GM18909 (cell line): ENCODE data around the gene DNAJC11.

ENCODE experiments used
- ATAC-seq: cut with Tn5 transposase; IDR thresholded peaks from one replicate; pipeline ENCODE4 v1.9.1; 2021; ENCODE audit warnings: mild to moderate bottlenecking; ENCODE audit not compliant: unreplicated experiment, poor library complexity

Gene DNAJC11

DNA sequence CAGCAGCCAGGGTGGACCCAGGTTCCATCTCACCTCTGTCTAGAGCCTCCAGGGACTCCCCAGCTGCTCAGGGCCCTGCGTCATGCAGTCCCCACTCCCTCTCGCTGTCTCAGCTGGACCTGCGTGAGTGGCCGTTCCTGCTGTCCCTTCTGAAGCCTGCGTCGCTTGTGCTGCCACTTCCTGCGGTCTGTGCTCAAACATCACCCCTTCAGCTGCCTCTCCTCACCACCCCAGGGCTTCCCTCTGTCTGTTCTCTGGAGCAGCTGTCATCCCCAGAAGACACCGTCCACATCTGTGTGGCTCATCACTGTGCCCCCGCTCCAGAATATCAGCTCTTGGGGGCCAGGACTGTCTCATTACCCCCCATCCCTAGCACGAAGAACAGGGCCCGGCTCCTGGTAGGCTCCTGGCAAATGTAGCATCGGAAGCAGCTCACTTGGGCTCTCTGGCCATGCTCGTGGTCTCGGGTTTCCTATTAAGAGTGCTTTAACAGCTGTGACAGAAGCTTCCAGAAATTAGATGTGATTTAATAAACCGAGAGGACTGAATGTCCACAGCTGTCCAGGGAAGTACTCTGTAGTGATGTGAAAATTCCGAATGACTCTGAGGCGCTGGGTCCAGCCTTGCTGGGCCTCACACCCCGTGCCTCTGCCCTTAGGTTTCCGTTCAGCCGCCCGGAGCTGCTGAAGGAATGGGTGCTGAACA is 73.6 kb downstream of the DNAJC11 start:
- no peak for ATAC-seq

DNA sequence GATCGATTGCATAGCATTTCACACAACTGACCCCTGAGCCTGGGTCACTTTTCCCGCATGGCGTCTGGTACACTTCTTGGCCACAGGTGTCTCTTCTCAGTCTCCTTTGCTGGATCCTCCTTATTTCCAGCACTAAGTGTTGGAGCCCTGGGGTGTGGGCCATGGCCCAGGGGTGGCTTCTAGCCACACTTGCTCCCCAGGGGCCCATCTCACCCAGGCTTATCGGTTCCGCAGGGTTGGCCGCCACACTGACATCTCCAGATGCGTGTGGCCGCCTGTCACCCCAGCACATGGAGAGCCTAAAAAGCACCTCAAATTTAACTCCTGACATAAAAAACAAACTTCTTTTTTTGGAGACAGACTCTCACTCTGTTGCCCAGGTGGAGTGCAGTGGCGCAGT is 74.6 kb downstream of the DNAJC11 start:
- no peak for ATAC-seq

DNA sequence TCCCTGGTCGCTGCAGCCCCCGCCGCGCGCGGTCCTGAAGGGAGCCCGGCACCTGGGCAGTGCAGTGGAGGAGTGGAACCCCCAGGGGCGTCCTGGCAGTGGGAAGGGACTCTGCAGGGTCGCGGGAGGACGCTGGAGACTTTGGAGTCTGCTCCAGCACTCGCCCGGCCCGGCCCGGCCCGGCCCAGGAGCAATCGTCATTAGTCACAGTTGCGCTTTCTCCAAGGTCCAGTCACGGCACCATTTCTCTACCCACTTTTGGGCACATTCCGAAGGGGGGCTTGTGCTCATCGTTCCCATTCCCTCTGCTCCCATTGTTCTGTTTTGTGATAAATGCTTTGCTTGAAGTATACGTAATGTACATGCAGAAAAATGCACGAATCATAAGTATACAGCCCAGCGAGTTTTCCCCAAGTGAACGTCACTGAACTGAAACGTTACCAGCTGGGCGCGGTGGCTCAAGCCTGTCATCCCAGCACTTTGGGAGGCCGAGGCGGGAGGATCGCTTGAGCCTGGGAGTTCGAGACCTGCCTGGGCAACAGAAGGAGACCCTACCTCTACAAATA is 75.9 kb downstream of the DNAJC11 start:
- no peak for ATAC-seq

DNA sequence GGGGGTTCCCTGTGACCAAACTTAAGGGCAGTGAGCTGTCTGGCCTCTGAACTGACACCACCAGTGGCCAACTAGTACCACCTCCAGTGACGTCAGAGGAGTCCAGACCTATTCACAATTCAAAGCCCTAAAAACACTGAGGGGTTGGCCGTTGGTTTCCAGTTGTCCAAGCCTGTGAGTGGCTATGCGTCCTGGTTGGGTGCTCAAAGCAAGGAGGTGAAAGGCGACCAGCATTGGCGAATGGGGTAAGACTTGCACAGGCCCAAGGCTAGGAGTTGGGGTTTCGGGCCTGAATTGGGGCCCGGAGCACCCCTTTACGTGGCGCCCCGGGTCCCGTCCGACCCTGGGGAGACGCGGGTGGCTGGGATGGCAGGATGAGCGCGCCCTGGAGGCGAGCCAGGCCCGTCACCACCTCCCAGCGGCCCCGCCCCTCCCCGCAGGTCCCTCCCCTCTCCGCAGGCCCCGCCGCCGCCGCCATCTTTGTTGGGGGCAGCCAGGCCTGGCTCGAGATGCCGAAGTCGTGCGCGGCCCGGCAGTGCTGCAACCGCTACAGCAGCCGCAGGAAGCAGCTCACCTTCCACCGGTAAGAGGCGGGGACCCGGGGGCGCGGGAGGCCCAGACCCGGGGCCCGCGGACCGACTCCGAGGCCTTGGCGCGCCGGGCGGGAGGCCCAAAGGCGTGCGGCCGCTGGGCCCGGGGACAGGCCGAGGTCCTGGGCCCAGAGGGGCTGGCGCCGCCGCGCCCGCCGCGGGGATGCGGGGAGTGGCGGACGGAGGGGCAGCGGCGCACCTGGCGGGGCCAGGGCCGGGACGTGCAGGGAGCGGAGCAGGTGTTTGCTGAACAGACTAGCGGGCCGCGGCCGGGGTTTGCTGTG is 76.7 kb downstream of the DNAJC11 start, which contains the start of gene THAP3:
Gene THAP3 (plus strand): TSS at position 159 of the 874 bp plus-strand sequence. CDS start 351 bp downstream, at position 510.
- ATAC-seq = peak; percentile 81

DNA sequence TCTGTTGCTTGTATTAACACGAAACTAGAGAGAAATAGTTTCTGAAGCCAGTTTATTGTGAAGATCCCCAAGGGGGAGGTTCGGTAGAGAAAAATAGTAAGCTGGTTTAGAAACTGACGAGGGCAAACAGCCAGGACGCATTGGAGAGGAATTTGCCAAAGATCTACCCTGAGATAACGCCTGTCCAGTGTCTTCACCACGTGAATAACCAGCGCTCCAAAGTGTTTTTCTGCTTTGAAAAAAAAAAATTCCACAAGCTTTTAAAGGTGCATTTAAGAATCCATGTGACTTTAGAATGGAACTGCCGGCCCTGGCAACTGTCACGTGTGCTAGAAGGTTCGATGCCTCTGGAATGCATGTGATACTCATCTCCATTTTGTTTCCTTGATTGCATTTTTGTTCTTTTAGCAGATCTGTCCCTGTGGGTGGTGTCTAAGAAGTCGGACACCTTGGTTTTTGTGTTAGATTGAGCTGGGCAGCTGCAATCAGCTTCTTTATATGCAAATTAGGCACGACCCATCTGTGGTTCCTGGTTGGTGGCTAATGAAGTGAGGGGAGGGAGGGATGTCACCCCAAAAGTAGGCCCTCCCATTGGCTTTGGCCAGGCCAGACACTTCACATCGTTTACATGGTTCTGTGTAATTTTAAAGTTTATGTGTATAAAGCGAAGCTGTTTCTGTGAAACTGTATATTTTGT is 78.2 kb downstream of the DNAJC11 start:
- no peak for ATAC-seq

- ATAC-seq = no peak
Observed at GRCh38 chr1:6622396-6623152, 79.0 kb downstream of the DNAJC11 start.

DNA sequence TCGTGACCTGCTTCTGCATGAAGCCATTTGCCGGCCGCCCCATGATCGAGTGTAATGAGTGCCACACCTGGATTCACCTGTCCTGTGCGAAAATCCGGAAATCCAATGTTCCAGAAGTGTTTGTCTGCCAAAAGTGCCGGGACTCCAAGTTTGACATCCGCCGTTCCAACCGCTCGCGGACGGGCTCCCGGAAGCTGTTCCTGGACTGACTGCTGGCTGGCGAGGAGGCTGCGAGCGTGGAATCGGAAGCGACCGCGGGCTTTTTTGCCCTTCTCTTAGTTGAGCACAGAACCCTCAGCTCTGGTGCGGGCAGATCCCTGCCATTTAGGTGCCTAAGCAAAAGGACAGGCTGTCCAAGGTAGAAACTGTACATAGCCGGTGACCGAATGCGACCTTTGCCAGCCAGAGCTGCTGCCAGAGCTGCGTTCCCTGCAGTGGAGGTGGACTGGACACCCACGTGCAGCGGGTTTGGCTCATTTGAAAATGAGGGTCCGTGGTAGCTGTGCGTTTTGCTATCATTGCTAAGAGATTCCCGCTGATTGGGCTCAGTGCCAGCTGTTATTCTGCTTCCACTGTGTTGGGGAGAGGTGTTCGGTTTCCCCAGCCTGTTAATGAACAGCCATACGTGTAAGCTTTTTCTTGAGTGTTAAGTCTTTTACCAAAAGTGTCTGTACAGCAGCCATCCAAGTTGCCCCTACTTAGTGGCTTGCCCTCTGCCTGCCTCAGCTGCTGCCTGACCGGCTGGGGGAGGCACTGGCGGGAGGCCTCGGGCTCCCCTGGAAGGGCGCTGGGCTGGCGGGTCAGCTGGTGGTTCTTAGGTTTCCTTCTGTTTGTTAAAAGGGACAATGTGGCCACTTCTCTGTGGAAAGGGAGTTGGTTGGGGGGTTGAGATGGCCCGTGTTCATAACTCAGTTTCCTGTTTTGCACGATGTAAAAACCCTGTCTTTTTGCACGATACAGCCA is 79.9 kb downstream of the DNAJC11 start:
- no peak for ATAC-seq

- ATAC-seq = no peak
Observed at GRCh38 chr1:6619045-6619444, 82.6 kb downstream of the DNAJC11 start.

- no peak for ATAC-seq
Observed at GRCh38 chr1:6614929-6615785, 86.5 kb downstream of the DNAJC11 start.

DNA sequence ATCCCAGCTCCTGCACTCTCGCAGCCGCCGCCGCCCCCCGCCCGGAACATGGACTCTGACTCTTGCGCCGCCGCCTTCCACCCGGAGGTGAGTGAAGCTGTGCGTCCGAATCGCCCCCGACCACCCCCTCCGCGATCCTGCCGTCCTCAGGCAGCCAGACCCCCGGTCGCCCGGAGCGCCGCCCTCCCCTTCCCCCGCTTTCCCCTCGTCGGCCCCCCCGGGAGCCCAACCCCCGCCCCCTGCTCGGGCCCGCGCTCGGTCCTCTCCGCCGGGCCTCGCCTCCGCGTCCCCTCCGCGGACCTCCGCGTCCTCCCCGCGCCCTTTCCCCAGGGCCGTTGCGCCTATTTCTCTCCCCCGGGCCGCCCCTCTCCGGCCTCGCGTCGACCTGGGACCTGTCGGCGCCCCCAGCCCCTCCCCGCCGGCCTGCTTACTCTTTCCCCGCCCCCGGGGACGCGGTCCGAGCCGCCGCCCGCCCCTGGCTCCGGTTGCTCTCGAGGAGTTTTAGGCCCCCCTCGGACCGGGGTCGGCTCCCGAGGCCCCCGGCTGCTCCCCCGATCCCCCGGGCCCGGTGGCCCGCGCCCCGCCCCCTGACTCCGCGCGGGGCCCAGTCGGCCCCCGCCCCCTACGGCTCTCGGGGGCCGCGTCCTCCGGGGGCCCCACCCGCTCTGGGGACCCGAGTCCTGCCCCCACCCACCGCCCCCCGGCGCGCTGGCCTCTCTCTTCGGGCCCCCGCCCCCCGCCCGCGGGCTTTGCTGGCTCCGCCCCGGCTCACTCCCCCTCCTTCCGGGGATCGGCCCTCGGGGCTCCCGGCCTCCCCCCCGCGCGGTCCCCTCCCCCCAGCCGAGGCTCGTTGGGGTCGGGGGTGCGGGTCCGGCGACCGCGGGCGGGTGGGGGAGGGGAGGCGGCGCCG is 87.3 kb downstream of the DNAJC11 start:
- no peak for ATAC-seq

GRCh38 chr1:6613361-6614018 is 88.1 kb downstream of the DNAJC11 start, which contains the start of gene PHF13:
Gene PHF13 (plus strand): TSS chr1:6613731. CDS start chr1:6614067, 336 bp downstream.
- ATAC-seq = peak; percentile 92

DNA sequence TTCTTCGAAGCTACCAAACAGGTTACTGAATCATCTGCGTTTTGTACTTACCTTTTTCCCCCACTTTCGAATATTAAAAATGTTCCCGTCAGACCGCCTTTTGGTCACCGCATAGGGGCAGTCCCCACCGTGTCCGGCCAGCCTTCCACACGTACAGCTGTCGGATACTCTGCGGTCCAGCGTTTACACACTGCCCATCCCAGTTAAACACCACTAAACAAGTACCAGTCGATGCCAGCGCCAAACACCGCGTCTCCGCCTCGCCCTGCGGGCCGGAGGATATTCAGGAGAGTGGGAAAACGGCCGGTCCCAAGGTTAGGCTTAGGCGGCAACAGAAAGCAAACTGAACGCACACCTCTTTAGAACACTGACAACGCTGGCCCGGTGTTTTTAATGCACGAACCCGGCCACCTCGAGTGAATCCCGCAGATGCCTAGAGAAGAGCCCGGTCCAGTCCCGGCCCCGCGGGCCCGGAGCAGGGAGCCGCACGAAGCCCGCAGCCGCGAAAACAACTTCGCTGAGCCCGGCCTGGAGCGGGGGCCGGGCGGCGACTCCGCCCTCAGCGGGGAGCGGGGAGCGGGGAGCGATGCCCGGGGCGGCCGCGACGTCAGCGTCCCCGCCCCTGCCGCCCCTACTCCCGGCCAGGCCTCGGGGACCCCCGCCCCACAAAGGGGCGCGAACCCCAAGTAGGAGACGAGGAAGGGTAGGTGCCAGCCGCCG is 88.8 kb downstream of the DNAJC11 start:
- ATAC-seq = peak; percentile 31

- ATAC-seq = no peak
Observed at GRCh38 chr1:6603915-6604558, 97.6 kb downstream of the DNAJC11 start.

GRCh38 chr1:6603238-6603914 is 98.2 kb downstream of the DNAJC11 start:
- peak; percentile 20 for ATAC-seq
